Body of pancreas (tissue), 4 donors: ENCODE results near the gene ZBTB20.

Experiments
- CTCF ChIP-seq, 7 experiments: fragments of 450-650 bp in 4 of 7; fragments of 200-600 bp in 3 of 7; sonication (generic) in 3 of 7; IDR thresholded peaks; one replicate each; pipeline ENCODE4 v1.5.1; 2016 to 2019; ENCODE audit warnings: antibody characterized with exemption in 7 of 7
- POLR2A ChIP-seq, 3 donors: fragments of 450-650 bp; IDR thresholded peaks; one replicate each; pipeline ENCODE4 v1.6.1; 2016; ENCODE audit warnings: antibody characterized with exemption in 3 of 3, mild to moderate bottlenecking in 2 of 3

- TF ChIP-seq CTCF (IDR thresholded peaks at IDR 0.05) = no peak
- no peak for TF ChIP-seq POLR2A (IDR thresholded peaks at IDR 0.05)
Observed at GRCh38 chr3:114855839-114856238, 291.2 kb downstream of the ZBTB20 start.
